CD4-positive, alpha-beta memory T cell (primary cell): ENCODE measurements around the gene TMPRSS3. TPM values are rescaled to one million over a fixed set of nuclear protein-coding genes. Genes with fewer than 3 reads are reported as not detected.
A peak's percentile ranks its signal among the peaks of the same experiment; 100 is the strongest.

Source experiments
- CTCF ChIA-PET: fragments of 350-600 bp; sonication (Branson Sonifier 250); formaldehyde crosslinking; loops from one replicate; lab custom pipeline; 2021; ENCODE audit warnings: inconsistent platforms; ENCODE audit not compliant: partially characterized antibody; lab: Charles Lee
- POLR2A ChIA-PET: fragments of 350-600 bp; sonication (Branson Sonifier 250); formaldehyde crosslinking; loops from one replicate; lab custom pipeline; 2021; ENCODE audit not compliant: partially characterized antibody; lab: Charles Lee
- DNase-seq, 5 donors: peaks; one replicate each; pipeline versions ENCODE4 v3.0.0 to v3.0.0-alpha.2; 2020 to 2022; ENCODE audit warnings: mixed read lengths in 1 of 5
- H3K27ac ChIP-seq: one replicate; pipeline ENCODE4 v1.7.0; 2013; ENCODE audit warnings: low read depth, low read length
- H3K27me3 ChIP-seq: 2 replicates; pipeline ENCODE4 v1.7.0; 2013; ENCODE audit warnings: mild to moderate bottlenecking, low read length, moderate library complexity; ENCODE audit not compliant: insufficient read depth
- H3K36me3 ChIP-seq: 2 replicates; pipeline ENCODE4 v1.7.0; 2013; ENCODE audit warnings: mild to moderate bottlenecking, low read length, moderate library complexity; ENCODE audit not compliant: insufficient read depth
- H3K4me1 ChIP-seq: 2 replicates; pipeline ENCODE4 v1.7.0; 2013; ENCODE audit warnings: mild to moderate bottlenecking, low read length, moderate library complexity; ENCODE audit not compliant: insufficient read depth
- H3K4me3 ChIP-seq, 2 donors: one replicate each; pipeline ENCODE4 v1.7.0; 2013; ENCODE audit warnings: low read length in 2 of 2, mild to moderate bottlenecking in 1 of 2
- H3K9me3 ChIP-seq, 2 donors: one replicate each; pipeline ENCODE4 v1.7.0; 2013; ENCODE audit warnings: low read length in 2 of 2, control low read depth in 1 of 2; ENCODE audit not compliant: control insufficient read depth in 1 of 2
- H3K27ac Mint-ChIP-seq, 7 donors: one replicate each; pipeline ENCODE4 v1.8.0; 2020 to 2021; ENCODE audit warnings: mixed read lengths in 7 of 7, mild to moderate bottlenecking in 6 of 7, inconsistent platforms in 3 of 7, moderate library complexity in 3 of 7
- H3K27me3 Mint-ChIP-seq, 2 donors: one replicate each; pipeline ENCODE4 v1.8.0; 2020 to 2021; ENCODE audit warnings: mixed read lengths in 2 of 2
- H3K36me3 Mint-ChIP-seq, 2 donors: one replicate each; pipeline ENCODE4 v1.8.0; 2020 to 2021; ENCODE audit warnings: mixed read lengths in 2 of 2, inconsistent platforms in 1 of 2, mild to moderate bottlenecking in 1 of 2
- H3K4me1 Mint-ChIP-seq, 4 donors: one replicate each; pipeline ENCODE4 v1.8.0; 2020 to 2021; ENCODE audit warnings: mixed read lengths in 4 of 4, mild to moderate bottlenecking in 1 of 4
- H3K4me3 Mint-ChIP-seq, 8 donors: one replicate each; pipeline ENCODE4 v1.8.0; 2020 to 2021; ENCODE audit warnings: mixed read lengths in 8 of 8, mild to moderate bottlenecking in 7 of 8, moderate library complexity in 6 of 8, inconsistent platforms in 3 of 8
- H3K9me3 Mint-ChIP-seq, 8 donors: one replicate each; pipeline ENCODE4 v1.8.0; 2020 to 2021; ENCODE audit warnings: mixed read lengths in 8 of 8, mild to moderate bottlenecking in 5 of 8, inconsistent platforms in 3 of 8, moderate library complexity in 1 of 8
- intact Hi-C: fragments of 100-400 bp; cut with micrococcal nuclease; formaldehyde crosslinking; loops from one replicate; pipeline ENCODE4 v1.15.1; 2023
- polyA plus RNA-seq, 2 donors: library from polyadenylated mRNA; unstranded; fragments of 300-500 nt; fragmentation: Illumina TruSeq; gene quantifications; one replicate each; pipeline ENCODE4 v1.2.3, GENCODE V29; 2021
- total RNA-seq, 2 experiments: library from RNA; stranded (reverse); gene quantifications; one replicate each; pipeline ENCODE4 v1.2.3, GENCODE V29; 2021

Gene TMPRSS3
- total and polyA plus RNA-seq, 4 experiments from 2014 or later, result 1.8 to 4.5 (median 3.7) TPM

GRCh38 chr21:42373908-42374455 lies 21.9 kb downstream of the TMPRSS3 start:
- CTCF ChIA-PET, result interaction anchor here (1.1 to 1.3 kb wide), 2 partner anchors 12 to 30 kb away, joined by 3 read pairs; partner anchors contain the start of gene UBASH3A
- Histone ChIP-seq H3K27me3 (no peaks in the 10 kb centered on the region), H3K4me1 (no peaks in the 10 kb centered on the region), H3K9me3 (no peaks in the 10 kb centered on the region), H3K27ac (no peak overlapping the region), H3K36me3 (no peaks in the 10 kb centered on the region), H3K4me3 (no peak overlapping the region)
- intact Hi-C loops, result no loop called here
- H3K9me3 Mint-ChIP-seq, result no peaks in the 10 kb centered on the region
- H3K27me3 Mint-ChIP-seq, result no peaks in the 10 kb centered on the region
- H3K27ac Mint-ChIP-seq, result no peak overlapping the region
- no peaks in the 10 kb centered on the region for H3K36me3 Mint-ChIP-seq
- peaks cover 3 to 6% (median 4%) of the 10 kb centered on the region in 4 donors for H3K4me1 Mint-ChIP-seq
- H3K4me3 Mint-ChIP-seq, result no peak overlapping the region
- POLR2A ChIA-PET, result interaction anchor here (1.0 kb wide), 1 partner anchor 30 kb away, joined by 3 read pairs; the partner anchor contains the start of gene UBASH3A
- no peak for DNase-seq

DNA sequence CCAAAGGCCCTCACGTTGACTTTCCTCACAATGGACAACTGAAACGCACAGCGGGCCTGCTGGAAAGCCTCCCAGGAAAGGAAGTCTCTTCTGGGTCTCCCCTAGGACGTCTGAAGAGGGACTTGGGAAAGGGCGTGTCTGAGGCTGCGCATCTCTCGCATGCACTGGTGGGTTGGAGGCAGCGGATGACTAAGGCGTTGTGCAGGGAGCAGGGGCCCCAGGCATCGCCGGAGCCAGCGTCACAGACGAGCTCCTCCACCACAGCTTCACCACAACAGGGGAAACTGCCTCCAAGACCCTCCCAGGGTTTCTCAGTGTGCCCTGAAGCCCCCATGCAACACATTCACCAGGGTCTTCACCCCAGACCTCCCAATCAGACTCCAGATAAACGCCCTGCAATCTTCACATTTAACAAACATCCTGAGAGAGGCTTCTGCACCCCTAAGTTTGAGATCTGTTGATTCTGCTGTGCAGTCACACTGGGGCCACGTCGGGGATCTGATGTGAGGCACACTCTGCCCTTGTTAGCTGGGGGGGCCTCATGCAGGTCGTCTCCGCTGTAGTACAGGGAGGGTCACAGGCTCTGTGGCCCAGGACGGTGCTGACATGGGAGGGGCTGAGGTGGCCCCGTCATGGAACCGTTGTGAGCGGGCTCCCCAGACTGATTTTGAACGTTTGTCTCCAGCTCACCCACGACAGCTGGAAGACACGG lies 22.5 kb downstream of the TMPRSS3 start:
- Mint-ChIP-seq H3K27ac (peak overlapping the region in 1 of 7 donors; percentile 16), H3K36me3 (no peaks in the 10 kb centered on the region), H3K9me3 (no peaks in the 10 kb centered on the region), H3K4me1 (peaks cover 3 to 6% (median 4%) of the 10 kb centered on the region in 4 donors), H3K27me3 (no peaks in the 10 kb centered on the region), H3K4me3 (no peak overlapping the region)
- Histone ChIP-seq H3K27me3 (no peaks in the 10 kb centered on the region), H3K9me3 (no peaks in the 10 kb centered on the region), H3K4me1 (no peaks in the 10 kb centered on the region), H3K27ac (no peak overlapping the region), H3K36me3 (no peaks in the 10 kb centered on the region), H3K4me3 (no peak overlapping the region)
- ChIA-PET POLR2A (interaction anchor here (1.0 kb wide), 1 partner anchor 31 kb away, joined by 3 read pairs; the partner anchor contains the start of gene UBASH3A), CTCF (interaction anchor here (1.3 kb wide), 1 partner anchor 30 kb away, joined by 3 read pairs; the partner anchor contains the start of gene UBASH3A)
- DNase-seq, result no peak
- intact Hi-C loops, result no loop called here

- POLR2A ChIA-PET, result no interaction called here
Measured at GRCh38 chr21:42370894-42371654, 24.8 kb downstream of the TMPRSS3 start.

DNA sequence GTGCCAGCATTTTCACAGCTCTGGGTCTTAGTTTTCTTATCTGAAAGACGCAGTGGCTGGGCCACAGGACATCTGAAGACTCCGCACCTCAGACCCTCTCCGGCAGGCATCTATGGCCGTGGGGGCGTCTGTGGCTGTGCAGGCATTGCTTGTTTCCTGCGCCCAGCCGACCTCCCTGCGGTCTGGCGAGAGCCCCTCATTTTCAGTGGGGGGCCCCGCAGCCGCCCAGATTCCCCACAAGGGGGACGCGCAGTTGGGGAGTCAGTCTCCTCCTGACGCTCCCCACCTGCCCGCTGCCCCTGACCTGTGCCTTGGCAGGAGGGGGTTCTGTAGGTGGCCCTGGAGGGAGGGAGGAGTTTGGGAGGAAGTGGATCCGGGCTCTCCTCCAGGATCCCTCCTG lies 26.0 kb downstream of the TMPRSS3 start:
- Mint-ChIP-seq H3K27ac (no peak overlapping the region), H3K27me3 (no peaks in the 10 kb centered on the region), H3K4me3 (no peak overlapping the region), H3K4me1 (peaks cover 2 to 6% (median 4%) of the 10 kb centered on the region in 4 donors), H3K9me3 (no peaks in the 10 kb centered on the region), H3K36me3 (no peaks in the 10 kb centered on the region)
- Histone ChIP-seq H3K9me3 (no peaks in the 10 kb centered on the region), H3K27ac (no peak overlapping the region), H3K4me3 (no peak overlapping the region), H3K36me3 (no peaks in the 10 kb centered on the region), H3K27me3 (no peaks in the 10 kb centered on the region), H3K4me1 (no peaks in the 10 kb centered on the region)
- ChIA-PET CTCF (interaction anchor here (0.9 kb wide), 1 partner anchor 34 kb away, joined by 3 read pairs; the partner anchor contains the start of gene UBASH3A), POLR2A (no interaction called here)
- DNase-seq, result no peak
- intact Hi-C loops, result no loop called here

More at GRCh38 chr21:42370894-42371654, 24.8 kb downstream of the TMPRSS3 start:
- Mint-ChIP-seq H3K27ac (peak overlapping the region in 1 of 7 donors; percentile 55), H3K9me3 (no peaks in the 10 kb centered on the region), H3K36me3 (no peaks in the 10 kb centered on the region), H3K4me3 (no peak overlapping the region), H3K4me1 (peaks cover 2 to 6% (median 4%) of the 10 kb centered on the region in 4 donors), H3K27me3 (no peaks in the 10 kb centered on the region)
- Histone ChIP-seq H3K27ac (no peak overlapping the region), H3K4me3 (no peak overlapping the region), H3K36me3 (no peaks in the 10 kb centered on the region), H3K4me1 (no peaks in the 10 kb centered on the region), H3K9me3 (no peaks in the 10 kb centered on the region), H3K27me3 (no peaks in the 10 kb centered on the region)
- intact Hi-C loops, result no loop called here
- no peak for DNase-seq
- CTCF ChIA-PET, result no interaction called here

DNA sequence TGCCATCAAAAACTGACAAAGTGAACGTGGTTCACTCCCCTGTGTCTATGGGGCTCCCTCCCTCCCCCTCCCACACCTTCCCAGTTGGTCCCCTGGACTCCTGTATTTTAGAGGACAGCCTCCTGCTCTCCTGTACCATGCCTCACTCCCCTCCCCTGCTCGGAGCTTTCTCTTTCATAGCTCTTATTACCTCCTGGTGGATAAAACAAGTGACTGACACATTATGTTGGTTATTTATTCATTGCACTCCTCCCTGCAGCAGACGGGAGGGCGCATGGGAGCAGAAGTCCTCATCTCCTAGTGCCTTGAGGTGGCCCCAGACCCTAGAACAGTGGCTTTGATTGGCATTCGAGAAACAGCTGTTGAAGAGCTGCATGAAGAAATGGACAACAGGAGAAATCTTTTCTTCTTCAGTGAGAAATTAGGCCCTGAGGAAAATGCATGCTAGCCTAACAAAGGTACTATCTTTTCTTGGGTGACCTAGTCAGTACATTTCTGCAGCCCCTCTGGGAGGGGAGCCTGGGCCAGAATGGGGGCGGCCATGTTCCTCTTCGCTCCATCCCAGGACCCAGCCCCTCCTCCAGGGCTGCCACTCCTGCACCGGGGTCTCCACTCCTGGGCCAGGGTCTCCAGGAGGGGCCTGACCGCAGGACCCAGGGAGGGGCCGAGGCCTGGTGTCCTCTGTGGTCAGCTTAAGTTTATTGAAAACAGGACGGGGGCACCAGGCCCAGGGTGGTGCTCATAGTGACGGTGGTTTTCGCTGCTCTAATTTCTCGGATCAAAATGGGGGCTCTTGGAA lies 28.3 kb downstream of the TMPRSS3 start:
- POLR2A ChIA-PET, result interaction anchor here (1.5 kb wide), 1 partner anchor 60 kb away, joined by 3 read pairs; no protein-coding TSS in a partner anchor
- Mint-ChIP-seq H3K9me3 (no peaks in the 10 kb centered on the region), H3K36me3 (no peaks in the 10 kb centered on the region), H3K27me3 (peaks cover 1 to 2% of the 10 kb centered on the region in 2 donors), H3K4me1 (no peaks in the 10 kb centered on the region), H3K4me3 (no peak overlapping the region), H3K27ac (peak overlapping the region in 1 of 7 donors; percentile 19)
- H3K27ac ChIP-seq, result no peak overlapping the region
- H3K9me3 ChIP-seq, result no peaks in the 10 kb centered on the region
- no peak overlapping the region for H3K4me3 ChIP-seq
- no peaks in the 10 kb centered on the region for H3K27me3 ChIP-seq
- CTCF ChIA-PET, result interaction anchor here (0.7 to 1.8 kb wide), 3 partner anchors 8 to 222 kb away, joined by 3 read pairs; no protein-coding TSS in a partner anchor
- DNase-seq, result no peak
- H3K36me3 ChIP-seq, result no peaks in the 10 kb centered on the region
- intact Hi-C loops, result no loop called here
- no peaks in the 10 kb centered on the region for H3K4me1 ChIP-seq

DNA sequence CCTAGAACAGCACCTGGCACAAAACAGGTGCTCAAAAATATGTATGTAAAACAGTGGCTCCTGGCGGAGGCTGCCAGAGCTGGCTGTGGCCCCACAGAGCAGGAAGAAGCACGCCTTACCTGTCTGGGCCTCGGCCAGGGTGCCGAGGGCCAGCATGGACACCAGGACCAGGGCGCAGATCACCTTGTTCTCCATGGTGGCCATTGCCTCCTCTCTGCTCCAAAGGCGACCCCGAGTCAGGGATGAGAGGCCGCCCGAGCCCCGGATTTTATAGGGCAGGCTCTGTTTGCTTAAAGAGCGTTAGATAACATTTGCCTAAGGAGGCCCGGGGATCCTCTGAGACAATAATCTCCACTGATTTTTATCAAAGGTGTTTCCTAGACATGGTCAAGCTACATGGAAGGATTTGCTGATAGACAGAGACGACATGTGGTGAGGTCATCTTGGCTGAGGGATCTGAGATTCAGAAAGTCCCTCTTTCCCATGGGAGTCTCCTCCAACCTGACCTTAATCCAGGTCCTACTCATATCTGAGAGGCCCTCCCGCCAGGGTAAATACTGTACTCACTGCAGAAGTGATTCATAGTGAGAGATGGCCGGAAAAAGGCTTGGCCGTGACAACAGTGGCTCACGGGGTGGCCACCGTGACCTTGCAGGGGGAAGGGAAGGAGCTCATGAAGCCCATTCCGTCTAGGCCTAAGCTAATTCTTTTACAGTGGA lies 29.4 kb downstream of the TMPRSS3 start, which contains the start of gene TFF1:
Gene TFF1 (minus strand): TSS at position 244 of the 719 bp plus-strand sequence. CDS start 40 bp downstream, at position 204.
- intact Hi-C loops, result no loop called here
- H3K4me1 ChIP-seq, result no peaks in the 10 kb centered on the region
- H3K4me1 Mint-ChIP-seq, result no peaks in the 10 kb centered on the region
- ChIA-PET CTCF (interaction anchor here (1.8 kb wide), 1 partner anchor 45 kb away, joined by 3 read pairs; no protein-coding TSS in a partner anchor), POLR2A (interaction anchor here (1.5 kb wide), 1 partner anchor 62 kb away, joined by 3 read pairs; no protein-coding TSS in a partner anchor)
- no peaks in the 10 kb centered on the region for H3K9me3 ChIP-seq
- no peaks in the 10 kb centered on the region for H3K36me3 Mint-ChIP-seq
- H3K9me3 Mint-ChIP-seq, result no peaks in the 10 kb centered on the region
- DNase-seq, result no peak
- H3K4me3 Mint-ChIP-seq, result no peak within 1 kb of the TSS
- H3K36me3 ChIP-seq, result no peaks in the 10 kb centered on the region
- H3K27ac Mint-ChIP-seq, result peak within 1 kb of the TSS in 1 of 7 donors; percentile 19
- no peak within 1 kb of the TSS for H3K27ac ChIP-seq
- peaks cover 1 to 2% of the 10 kb centered on the region in 2 donors for H3K27me3 Mint-ChIP-seq
- no peak within 1 kb of the TSS for H3K4me3 ChIP-seq
- no peaks in the 10 kb centered on the region for H3K27me3 ChIP-seq
